GM13976 (cell line): ENCODE measurements around the gene HSPA4.
"Not testable (repeated sequence)": the region's sequence is repeated elsewhere in the genome, so short reads cannot be mapped to it uniquely, and the experiment has no call there.

Experiments used
- DNase-seq: peaks from one replicate; pipeline ENCODE4 v3.0.0; 2012; ENCODE audit warnings: low spot score
- CTCF ChIP-seq: IDR thresholded peaks from 2 replicates; pipeline ENCODE4 v1.5.1; 2012; ENCODE audit warnings: borderline replicate concordance, mild to moderate bottlenecking; ENCODE audit not compliant: insufficient read depth; ENCODE audit errors: extremely low read depth, missing control alignments, control extremely low read depth
- in situ Hi-C: fragments of 300-500 bp; cut with MboI; formaldehyde crosslinking; loops from one replicate; pipeline ENCODE4 v1.12.0; 2022; ENCODE audit warnings: low sequenced_read_pairs, mixed read lengths, inconsistent platforms; ENCODE audit not compliant: unreplicated experiment

Gene HSPA4

GRCh38 chr5:133041157-133041784 lies 10.5 kb upstream of the HSPA4 start:
- no peak for DNase-seq
- in situ Hi-C loops = no loop called here
- TF ChIP-seq CTCF = no peak

- DNase-seq = no peak
- TF ChIP-seq CTCF = no peak
- in situ Hi-C loops = no loop called here
These were observed 9.9 kb upstream of the HSPA4 start for GRCh38 chr5:133041910-133042309.

- in situ Hi-C loops, DNase-seq: not testable (repeated sequence)
These were observed 5.3 kb upstream of the HSPA4 start for GRCh38 chr5:133046560-133046959.

GRCh38 chr5:133047404-133047803 lies 4.4 kb upstream of the HSPA4 start:
- TF ChIP-seq CTCF = no peak
- DNase-seq = no peak
- in situ Hi-C loops = no loop called here

GRCh38 chr5:133048993-133049725 lies 2.7 kb upstream of the HSPA4 start:
- TF ChIP-seq CTCF = no peak
- no peak for DNase-seq
- in situ Hi-C loops = no loop called here

- TF ChIP-seq CTCF = no peak
- in situ Hi-C loops = no loop called here
- DNase-seq = no peak
These were observed 2.1 kb upstream of the HSPA4 start for GRCh38 chr5:133049726-133050048.

GRCh38 chr5:133050521-133050920 lies 1.3 kb upstream of the HSPA4 start:
- DNase-seq = no peak
- in situ Hi-C loops = no loop called here
- TF ChIP-seq CTCF = no peak
